HepG2 (cell line): ENCODE data around the gene NLRP11. TPM values are rescaled to one million over a fixed set of nuclear protein-coding genes. Genes with fewer than 3 reads are reported as not detected.

Source experiments
- ATAC-seq: fragments of 200-7000 bp; cut with Tn5 transposase; 3 replicates; pipeline ENCODE4 v1.9.1; 2020; ENCODE audit warnings: mild to moderate bottlenecking, moderate library complexity
- BruUV-seq: library from RNA; stranded (reverse); fragments of 400-500 nt; replicated peaks from 2 replicates; lab custom pipeline; 2021; lab: Mats Ljungman, UMichigan
- CTCF ChIA-PET: fragments of 300-600 bp; formaldehyde crosslinking; extraction: SDS; loops from one replicate; lab custom pipeline; 2021; ENCODE audit warnings: low total read pairs, inconsistent platforms, low intra/inter-chr PET ratio; lab: Yijun Ruan, JAX
- POLR2A ChIA-PET: fragments of 350-600 bp; sonication (Branson Sonifier 250); formaldehyde crosslinking; loops from one replicate; lab custom pipeline; 2020; ENCODE audit warnings: antibody characterized with exemption, inconsistent platforms; lab: Yijun Ruan, JAX
- DNase-seq: peaks from one replicate; pipeline ENCODE4 v3.0.0-alpha.2; 2015; ENCODE audit warnings: low spot score
- FAIRE-seq: peaks from 3 replicates; lab custom pipeline; 2011; peaks lifted over from hg19 to GRCh38; lab: Jason Lieb, UNC
- H2AFZ ChIP-seq: one replicate; pipeline ENCODE4 v1.6.1; 2011; ENCODE audit warnings: low read length, inconsistent platforms
- H3K27ac ChIP-seq: fragments of 300-600 bp; 3 replicates; pipeline ENCODE4 v1.8.0; 2011; ENCODE audit warnings: mixed run types, mild to moderate bottlenecking, mixed read lengths, low read length, inconsistent platforms; ENCODE audit not compliant: insufficient read depth; ENCODE audit errors: extremely low read length
- H3K27me3 ChIP-seq, 2 experiments: fragments of 200-600 bp in 1 of 2; 2 replicates in 1 of 2; 3 replicates in 1 of 2; pipeline versions ENCODE4 v1.6.0 to v1.8.0; 2011; ENCODE audit warnings: low read length in 2 of 2, mild to moderate bottlenecking in 2 of 2, moderate library complexity in 2 of 2, inconsistent platforms in 1 of 2; ENCODE audit not compliant: insufficient read depth in 2 of 2, control insufficient read depth in 1 of 2
- H3K36me3 ChIP-seq, 2 experiments: fragments of 200-600 bp in 1 of 2; replicated peaks in 1 of 2; 2 replicates in 1 of 2; 3 replicates in 1 of 2; pipeline versions ENCODE4 v1.5.1 to v1.8.0; 2011; ENCODE audit warnings: low read length in 2 of 2, inconsistent platforms in 1 of 2; ENCODE audit not compliant: insufficient read depth in 2 of 2, control insufficient read depth in 1 of 2
- H3K4me1 ChIP-seq: 2 replicates; pipeline ENCODE4 v1.5.1; 2012; ENCODE audit warnings: low read length, inconsistent platforms; ENCODE audit not compliant: insufficient read depth
- H3K4me2 ChIP-seq: 2 replicates; pipeline ENCODE4 v1.6.0; 2011; ENCODE audit warnings: low read depth, low read length, inconsistent platforms
- H3K4me3 ChIP-seq, 3 experiments: fragments of 200-600 bp in 1 of 3; sonication (generic), shearing (Covaris generic) in 1 of 3; replicated peaks in 1 of 3; 2 replicates each; pipeline ENCODE4 v1.5.1; 2011 to 2016; ENCODE audit warnings: low read length in 3 of 3, inconsistent platforms in 2 of 3, low read depth in 2 of 3, mild to moderate bottlenecking in 2 of 3, control low read depth in 1 of 3, mixed read lengths in 1 of 3; ENCODE audit not compliant: insufficient read depth in 1 of 3
- H3K79me2 ChIP-seq: one replicate; pipeline ENCODE4 v1.6.1; 2011; ENCODE audit warnings: low read length, inconsistent platforms; ENCODE audit not compliant: insufficient read depth
- H3K9ac ChIP-seq: 2 replicates; pipeline ENCODE4 v1.6.0; 2011; ENCODE audit warnings: mild to moderate bottlenecking, low read depth, low read length, inconsistent platforms; ENCODE audit not compliant: insufficient read depth
- H3K9me3 ChIP-seq: 2 replicates; pipeline ENCODE4 v1.5.1; 2012; ENCODE audit warnings: mild to moderate bottlenecking, low read length
- H4K20me1 ChIP-seq: 2 replicates; pipeline ENCODE4 v1.6.0; 2011; ENCODE audit warnings: inconsistent platforms, mild to moderate bottlenecking, low read length, moderate library complexity; ENCODE audit not compliant: insufficient read depth
- JUN ChIP-seq: sonication (generic); formaldehyde crosslinking; IDR thresholded peaks from 2 replicates; pipeline ENCODE4 v1.4.0; 2020; ENCODE audit warnings: mild to moderate bottlenecking, missing genetic modification reagents
- PHF20 ChIP-seq: sonication (generic); formaldehyde crosslinking; IDR thresholded peaks from 2 replicates; pipeline ENCODE4 v1.5.0; 2020; ENCODE audit warnings: mild to moderate bottlenecking, missing genetic modification reagents
- ZNF232 ChIP-seq: sonication (generic); formaldehyde crosslinking; IDR thresholded peaks from 2 replicates; pipeline ENCODE4 v1.4.0; 2020; ENCODE audit warnings: missing genetic modification reagents, borderline replicate concordance
- ZNF274 ChIP-seq: sonication (generic); formaldehyde crosslinking; IDR thresholded peaks from 2 replicates; pipeline ENCODE4 v1.5.1; 2020; ENCODE audit warnings: mild to moderate bottlenecking, missing genetic modification reagents
- ZSCAN5A ChIP-seq: sonication (generic); formaldehyde crosslinking; IDR thresholded peaks from 2 replicates; pipeline ENCODE4 v1.8.0; 2022; ENCODE audit warnings: mild to moderate bottlenecking, missing genetic modification reagents, borderline replicate concordance
- WGBS: methylation state at CpG from one replicate; pipeline ENCODE4 v1.1.6; 2017; ENCODE audit warnings: low lambda C conversion rate; 5-methylcytosine and 5-hydroxymethylcytosine counted together
- in situ Hi-C: cut with HindIII; loops from 2 replicates; pipeline ENCODE4 v1.10.0; 2017; ENCODE audit warnings: low pct_unique_long_range_greater_than_20kb; ENCODE audit not compliant: extremely low pct_ligation_motif_present
- intact Hi-C: fragments of 100-400 bp; cut with micrococcal nuclease; formaldehyde crosslinking; loops from one replicate; pipeline ENCODE4 v1.10.0; 2022; ENCODE audit not compliant: unreplicated experiment
- polyA plus RNA-seq, 8 experiments: library from polyadenylated mRNA; depleted of rRNA in 3 of 8; stranded (reverse) in 7 of 8; unstranded in 1 of 8; fragments of >200 nt; fragmentation: Illumina TruSeq in 4 of 8; extraction: Trizol in 4 of 8; gene quantifications; 2 replicates each; pipeline versions ENCODE4 v1.2.1 to v1.2.3, GENCODE V29; 2011 to 2016; ENCODE audit warnings: low read depth in 4 of 8, missing spikeins in 1 of 8, mixed read lengths in 1 of 8; ENCODE audit not compliant: insufficient read depth in 1 of 8
- total RNA-seq, 5 experiments: library from RNA; depleted of rRNA; stranded (reverse); fragments of >200 nt; fragmentation: Illumina TruSeq; extraction: Trizol; gene quantifications; 2 replicates each; pipeline ENCODE4 v1.2.3, GENCODE V29; 2016; ENCODE audit warnings: low read depth in 1 of 5
- TF ChIP-seq, protein P1 (sequence below): sonication (generic); formaldehyde crosslinking; IDR thresholded peaks from 2 replicates; pipeline ENCODE4 v1.4.0; 2020; ENCODE audit warnings: missing genetic modification reagents
- TF ChIP-seq, protein P2 (sequence below): sonication (generic); formaldehyde crosslinking; IDR thresholded peaks from 2 replicates; pipeline ENCODE4 v1.4.0; 2020; ENCODE audit warnings: missing genetic modification reagents, mild to moderate bottlenecking, borderline replicate concordance
- TF ChIP-seq, protein P3 (sequence below): IDR thresholded peaks from 2 replicates; pipeline ENCODE4 v1.6.1; 2016; ENCODE audit warnings: missing compliant biosample characterization, missing genetic modification reagents, borderline replicate concordance

NLRP11 gene
- total and polyA plus RNA-seq, 2 of the 13 experiments (the other 11 are each of a cell fraction or from before 2014, with no cell fraction given) = 0.02 TPM; not detected in 1

DNA sequence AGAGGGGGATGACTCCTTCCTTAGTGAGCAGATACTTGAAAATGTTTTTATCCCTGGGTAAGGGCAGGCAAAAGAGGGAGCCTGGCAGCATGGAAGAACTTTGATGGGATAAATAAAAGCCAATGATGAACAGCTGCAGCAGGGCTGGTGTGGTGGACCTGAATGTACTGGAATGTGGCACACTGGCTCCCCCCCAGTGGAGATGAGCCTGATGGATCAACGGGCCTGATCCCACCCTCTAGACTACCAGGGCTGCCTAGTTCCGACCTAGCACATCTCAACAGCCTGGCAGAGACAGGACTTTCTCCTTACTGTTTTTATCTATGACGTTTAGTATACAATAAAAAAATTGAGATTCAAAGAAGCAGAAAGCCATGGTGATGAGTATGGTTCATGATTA lies 20.5 kb downstream of the NLRP11 start:
- no peak for DNase-seq
- H4K20me1 ChIP-seq = no peaks in the 10 kb centered on the region
- ChIA-PET POLR2A (no interaction called here), CTCF (no interaction called here)
- H3K27ac ChIP-seq = no peak overlapping the region
- no peak overlapping the region for H2AFZ ChIP-seq
- peaks cover 0 to 10% of the 10 kb centered on the region in 2 experiments; a peak in 2 of 5 replicates for H3K27me3 ChIP-seq
- WGBS = 9% methylated on average over 3 of the region's 3 CpGs
- H3K9ac ChIP-seq = no peak overlapping the region
- intact Hi-C loops = no loop called here
- ATAC-seq = no peak
- no peaks in the 10 kb centered on the region for H3K36me3 ChIP-seq
- peaks cover 4% of the 10 kb centered on the region; the same call in 1 of the 2 replicates for H3K4me1 ChIP-seq
- no peak overlapping the region for H3K4me2 ChIP-seq
- H3K9me3 ChIP-seq = no peaks in the 10 kb centered on the region
- in situ Hi-C loops = no loop called here
- no TSS peak for BruUV-seq
- no peaks in the 10 kb centered on the region for H3K79me2 ChIP-seq
- FAIRE-seq = no peak
- H3K4me3 ChIP-seq = no peak overlapping the region
- TF ChIP-seq ZSCAN5A (CRISPR knock-in tag) = no peak

DNA sequence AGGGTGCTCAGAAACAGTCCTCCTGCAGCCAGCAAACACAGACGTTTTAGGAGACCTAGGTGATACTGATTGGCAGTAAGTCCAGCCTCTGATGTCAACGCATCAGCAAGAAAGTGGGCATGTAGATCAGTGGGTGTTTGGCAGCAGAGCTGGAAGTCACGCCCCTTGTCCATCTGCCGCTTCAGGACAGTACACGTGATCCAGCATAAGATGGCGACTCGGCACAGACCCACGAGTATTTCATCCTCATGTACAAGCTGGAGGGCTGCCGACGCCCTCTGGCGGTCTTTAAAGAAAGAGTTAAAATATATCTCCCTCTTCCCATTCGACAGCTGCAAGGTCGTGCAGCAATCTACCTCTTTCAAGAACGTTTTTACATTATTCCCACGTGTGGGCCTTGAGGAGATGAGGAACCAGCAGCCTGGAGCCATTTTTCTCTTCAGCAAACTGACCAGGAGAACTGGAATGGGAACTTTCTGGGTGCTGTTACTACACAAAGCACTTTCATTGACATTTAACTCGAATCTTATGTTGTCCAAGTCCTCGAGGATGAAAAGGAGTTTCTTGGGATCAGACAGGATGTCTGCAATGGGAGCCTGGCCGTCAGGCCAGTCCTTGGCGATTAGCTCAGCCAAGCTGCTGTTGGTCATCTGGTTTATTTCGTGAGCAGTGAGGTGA lies 22.3 kb downstream of the NLRP11 start:
- 13% methylated on average over 15 of the region's 20 CpGs for WGBS
- peak; percentile 51 for FAIRE-seq
- H3K4me2 ChIP-seq = no peak overlapping the region
- TF ChIP-seq ZNF274 (CRISPR knock-in tag) (no peak), ZNF232 (0 out of 2 replicates have a peak, but pooled peaks have one; percentile 64), JUN (no peak), PHF20 (peak; percentile 39; the same call in 1 of the 2 replicates)
- TF ChIP-seq, protein P1, sequence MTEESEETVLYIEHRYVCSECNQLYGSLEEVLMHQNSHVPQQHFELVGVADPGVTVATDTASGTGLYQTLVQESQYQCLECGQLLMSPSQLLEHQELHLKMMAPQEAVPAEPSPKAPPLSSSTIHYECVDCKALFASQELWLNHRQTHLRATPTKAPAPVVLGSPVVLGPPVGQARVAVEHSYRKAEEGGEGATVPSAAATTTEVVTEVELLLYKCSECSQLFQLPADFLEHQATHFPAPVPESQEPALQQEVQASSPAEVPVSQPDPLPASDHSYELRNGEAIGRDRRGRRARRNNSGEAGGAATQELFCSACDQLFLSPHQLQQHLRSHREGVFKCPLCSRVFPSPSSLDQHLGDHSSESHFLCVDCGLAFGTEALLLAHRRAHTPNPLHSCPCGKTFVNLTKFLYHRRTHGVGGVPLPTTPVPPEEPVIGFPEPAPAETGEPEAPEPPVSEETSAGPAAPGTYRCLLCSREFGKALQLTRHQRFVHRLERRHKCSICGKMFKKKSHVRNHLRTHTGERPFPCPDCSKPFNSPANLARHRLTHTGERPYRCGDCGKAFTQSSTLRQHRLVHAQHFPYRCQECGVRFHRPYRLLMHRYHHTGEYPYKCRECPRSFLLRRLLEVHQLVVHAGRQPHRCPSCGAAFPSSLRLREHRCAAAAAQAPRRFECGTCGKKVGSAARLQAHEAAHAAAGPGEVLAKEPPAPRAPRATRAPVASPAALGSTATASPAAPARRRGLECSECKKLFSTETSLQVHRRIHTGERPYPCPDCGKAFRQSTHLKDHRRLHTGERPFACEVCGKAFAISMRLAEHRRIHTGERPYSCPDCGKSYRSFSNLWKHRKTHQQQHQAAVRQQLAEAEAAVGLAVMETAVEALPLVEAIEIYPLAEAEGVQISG = peak; percentile 65
- TF ChIP-seq, protein P2, sequence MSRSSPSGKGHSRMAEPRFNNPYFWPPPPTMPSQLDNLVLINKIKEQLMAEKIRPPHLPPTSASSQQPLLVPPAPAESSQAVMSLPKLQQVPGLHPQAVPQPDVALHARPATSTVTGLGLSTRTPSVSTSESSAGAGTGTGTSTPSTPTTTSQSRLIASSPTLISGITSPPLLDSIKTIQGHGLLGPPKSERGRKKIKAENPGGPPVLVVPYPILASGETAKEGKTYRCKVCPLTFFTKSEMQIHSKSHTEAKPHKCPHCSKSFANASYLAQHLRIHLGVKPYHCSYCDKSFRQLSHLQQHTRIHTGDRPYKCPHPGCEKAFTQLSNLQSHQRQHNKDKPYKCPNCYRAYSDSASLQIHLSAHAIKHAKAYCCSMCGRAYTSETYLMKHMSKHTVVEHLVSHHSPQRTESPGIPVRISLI (CRISPR knock-in tag) = no peak
- TF ChIP-seq, protein P3, sequence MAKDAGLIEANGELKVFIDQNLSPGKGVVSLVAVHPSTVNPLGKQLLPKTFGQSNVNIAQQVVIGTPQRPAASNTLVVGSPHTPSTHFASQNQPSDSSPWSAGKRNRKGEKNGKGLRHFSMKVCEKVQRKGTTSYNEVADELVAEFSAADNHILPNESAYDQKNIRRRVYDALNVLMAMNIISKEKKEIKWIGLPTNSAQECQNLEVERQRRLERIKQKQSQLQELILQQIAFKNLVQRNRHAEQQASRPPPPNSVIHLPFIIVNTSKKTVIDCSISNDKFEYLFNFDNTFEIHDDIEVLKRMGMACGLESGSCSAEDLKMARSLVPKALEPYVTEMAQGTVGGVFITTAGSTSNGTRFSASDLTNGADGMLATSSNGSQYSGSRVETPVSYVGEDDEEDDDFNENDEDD (CRISPR knock-in tag) = peak; percentile 41; the same call in 1 of the 2 replicates

More for the DNA sequence above, 22.3 kb downstream of the NLRP11 start:
- H3K4me3 ChIP-seq = no peak overlapping the region
- H3K9ac ChIP-seq = no peak overlapping the region
- no peak overlapping the region for H2AFZ ChIP-seq
- H3K27me3 ChIP-seq = peaks cover 0 to 13% of the 10 kb centered on the region in 2 experiments; a peak in 2 of 5 replicates
- H4K20me1 ChIP-seq = no peaks in the 10 kb centered on the region
- no TSS peak for BruUV-seq
- no peaks in the 10 kb centered on the region for H3K79me2 ChIP-seq
- no peaks in the 10 kb centered on the region for H3K9me3 ChIP-seq
- in situ Hi-C loops = no loop called here
- ATAC-seq = peak; percentile 77
- DNase-seq = peak; percentile 65
- CTCF ChIA-PET = interaction anchor here (1.2 kb wide), 1 partner anchor 177 kb away, joined by 4 read pairs; no protein-coding TSS in a partner anchor
- H3K27ac ChIP-seq = no peak overlapping the region
- intact Hi-C loops = loop anchor here (5.0 kb wide), 1 partner anchor 177 kb away; no protein-coding TSS in a partner anchor
- no peaks in the 10 kb centered on the region for H3K36me3 ChIP-seq
- peaks cover 4% of the 10 kb centered on the region; the same call in 1 of the 2 replicates for H3K4me1 ChIP-seq
- POLR2A ChIA-PET = interaction anchor here (1.6 kb wide), 1 partner anchor 155 kb away, joined by 3 read pairs; the partner anchor contains the start of gene U2AF2
